MM.1S (cell line): ENCODE results near the gene LNX1.

ENCODE experiments used
- DNase-seq: peaks from one replicate; pipeline ENCODE4 v3.0.0-alpha.2; 2015
- H2AFZ ChIP-seq: fragments of 300-600 bp; sonication (generic); 2 replicates; pipeline ENCODE4 v1.6.0; 2016; ENCODE audit warnings: antibody characterized with exemption, low read length
- H3F3A ChIP-seq: fragments of 300-600 bp; sonication (generic); 2 replicates; pipeline ENCODE4 v1.6.1; 2016; ENCODE audit warnings: mild to moderate bottlenecking, antibody characterized with exemption, low read length, moderate library complexity, mixed read lengths; ENCODE audit not compliant: insufficient read depth
- H3K27ac ChIP-seq: fragments of 300-600 bp; sonication (generic); 2 replicates; pipeline ENCODE4 v1.5.1; 2016; ENCODE audit warnings: mild to moderate bottlenecking, low read length
- H3K27me3 ChIP-seq: fragments of 300-600 bp; sonication (generic); replicated peaks from 2 replicates; pipeline ENCODE4 v1.6.0; 2016; ENCODE audit warnings: low read length; ENCODE audit not compliant: insufficient read depth
- H3K36me3 ChIP-seq: fragments of 300-600 bp; sonication (generic); replicated peaks from 2 replicates; pipeline ENCODE4 v1.6.1; 2016; ENCODE audit warnings: mild to moderate bottlenecking, low read length, mixed read lengths; ENCODE audit not compliant: insufficient read depth
- H3K4me1 ChIP-seq: fragments of 300-600 bp; sonication (generic); 2 replicates; pipeline ENCODE4 v1.6.1; 2016; ENCODE audit warnings: low read length, mixed read lengths
- H3K4me2 ChIP-seq: fragments of 300-600 bp; sonication (generic); 2 replicates; pipeline ENCODE4 v1.6.0; 2016; ENCODE audit warnings: low read depth, low read length
- H3K4me3 ChIP-seq: fragments of 300-600 bp; sonication (generic); 2 replicates; pipeline ENCODE4 v1.5.1; 2016; ENCODE audit warnings: low read length, mixed read lengths
- H3K79me2 ChIP-seq: fragments of 300-600 bp; sonication (generic); 2 replicates; pipeline ENCODE4 v1.6.1; 2016; ENCODE audit warnings: mixed run types, low read length, mixed read lengths
- H3K9ac ChIP-seq: fragments of 300-600 bp; sonication (generic); 2 replicates; pipeline ENCODE4 v1.6.1; 2016; ENCODE audit warnings: low read length, mixed read lengths
- H3K9me2 ChIP-seq: fragments of 300-600 bp; sonication (generic); replicated peaks from 2 replicates; pipeline ENCODE4 v1.6.1; 2016; ENCODE audit warnings: mild to moderate bottlenecking, low read length, mixed read lengths; ENCODE audit not compliant: insufficient read depth
- H3K9me3 ChIP-seq: fragments of 300-600 bp; sonication (generic); replicated peaks from 2 replicates; pipeline ENCODE4 v1.6.1; 2016; ENCODE audit warnings: mild to moderate bottlenecking, low read length, mixed read lengths; ENCODE audit not compliant: insufficient read depth
- H4K20me1 ChIP-seq: fragments of 300-600 bp; sonication (generic); 2 replicates; pipeline ENCODE4 v1.6.1; 2016; ENCODE audit warnings: mild to moderate bottlenecking, low read length, moderate library complexity, mixed read lengths; ENCODE audit not compliant: insufficient read depth
- EZH2 ChIP-seq: fragments of 300-600 bp; sonication (generic); optimal IDR thresholded peaks from 2 replicates; pipeline ENCODE3; 2017; ENCODE audit warnings: low read depth, mild to moderate bottlenecking, antibody characterized with exemption, low read length, mixed read lengths
- EZH2phosphoT487 ChIP-seq: fragments of 300-600 bp; sonication (generic); IDR thresholded peaks from 2 replicates; pipeline ENCODE4 v1.6.1; 2018; ENCODE audit warnings: antibody characterized with exemption, low read length
- TF ChIP-seq, protein P1 (sequence below): fragments of 300-600 bp; sonication (generic); IDR thresholded peaks from 2 replicates; pipeline ENCODE4 v1.5.1; 2016; ENCODE audit warnings: antibody characterized with exemption, low read length, mixed read lengths

Gene LNX1

DNA sequence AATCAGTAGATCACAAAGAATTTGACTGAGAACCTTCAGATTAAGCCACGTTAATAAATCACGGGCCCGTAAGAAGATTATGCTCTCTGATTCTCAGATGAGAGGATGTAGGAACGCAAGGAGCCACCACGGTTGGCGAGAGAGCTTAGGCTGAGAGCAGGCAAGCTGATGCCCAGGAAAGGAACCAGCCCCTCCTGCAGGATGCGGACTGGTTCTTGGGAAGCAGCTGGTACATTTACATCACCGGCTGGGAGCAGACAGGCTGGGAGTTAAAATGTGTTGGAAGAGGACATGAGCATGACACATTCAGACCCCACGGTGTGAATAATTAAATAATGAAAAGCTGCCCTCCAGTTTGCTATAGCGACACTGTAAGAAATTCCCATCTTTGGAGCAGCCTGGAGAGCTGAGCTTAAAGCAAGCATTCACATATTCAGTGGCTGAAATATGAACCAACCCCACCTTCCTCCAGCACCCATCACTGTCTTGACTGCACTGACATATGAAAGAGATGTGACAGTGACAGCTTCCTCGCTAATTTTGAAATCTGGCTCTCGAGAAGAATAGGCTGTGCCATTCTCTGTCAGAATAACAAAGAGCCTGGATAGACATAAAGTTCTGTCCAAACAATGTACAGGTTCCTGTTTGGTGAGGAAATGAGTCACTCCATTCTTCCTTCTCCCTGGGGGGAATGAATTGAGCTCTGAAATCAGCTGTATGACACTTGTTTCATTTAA lies 33.1 kb downstream of the LNX1 start:
- Histone ChIP-seq H3K27ac (no peak overlapping the region), H3K79me2 (no peaks in the 10 kb centered on the region), H4K20me1 (no peaks in the 10 kb centered on the region), H3K4me2 (no peak overlapping the region), H3K36me3 (no peaks in the 10 kb centered on the region), H3K27me3 (no peaks in the 10 kb centered on the region), H3K4me3 (no peak overlapping the region), H3K9ac (no peak overlapping the region), H3F3A (no peaks in the 10 kb centered on the region), H3K9me3 (no peaks in the 10 kb centered on the region), H3K4me1 (no peaks in the 10 kb centered on the region), H3K9me2 (no peaks in the 10 kb centered on the region), H2AFZ (no peak overlapping the region)
- no peak for DNase-seq
- TF ChIP-seq EZH2 (no peak), EZH2phosphoT487 (no peak)
- TF ChIP-seq, protein P1, sequence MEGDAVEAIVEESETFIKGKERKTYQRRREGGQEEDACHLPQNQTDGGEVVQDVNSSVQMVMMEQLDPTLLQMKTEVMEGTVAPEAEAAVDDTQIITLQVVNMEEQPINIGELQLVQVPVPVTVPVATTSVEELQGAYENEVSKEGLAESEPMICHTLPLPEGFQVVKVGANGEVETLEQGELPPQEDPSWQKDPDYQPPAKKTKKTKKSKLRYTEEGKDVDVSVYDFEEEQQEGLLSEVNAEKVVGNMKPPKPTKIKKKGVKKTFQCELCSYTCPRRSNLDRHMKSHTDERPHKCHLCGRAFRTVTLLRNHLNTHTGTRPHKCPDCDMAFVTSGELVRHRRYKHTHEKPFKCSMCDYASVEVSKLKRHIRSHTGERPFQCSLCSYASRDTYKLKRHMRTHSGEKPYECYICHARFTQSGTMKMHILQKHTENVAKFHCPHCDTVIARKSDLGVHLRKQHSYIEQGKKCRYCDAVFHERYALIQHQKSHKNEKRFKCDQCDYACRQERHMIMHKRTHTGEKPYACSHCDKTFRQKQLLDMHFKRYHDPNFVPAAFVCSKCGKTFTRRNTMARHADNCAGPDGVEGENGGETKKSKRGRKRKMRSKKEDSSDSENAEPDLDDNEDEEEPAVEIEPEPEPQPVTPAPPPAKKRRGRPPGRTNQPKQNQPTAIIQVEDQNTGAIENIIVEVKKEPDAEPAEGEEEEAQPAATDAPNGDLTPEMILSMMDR = no peak

- H3K4me1 ChIP-seq = no peaks in the 10 kb centered on the region
- no peak for TF ChIP-seq EZH2
- TF ChIP-seq EZH2phosphoT487 = no peak
- H3K27me3 ChIP-seq = no peaks in the 10 kb centered on the region
- H4K20me1 ChIP-seq = no peaks in the 10 kb centered on the region
- DNase-seq = no peak
- no peak overlapping the region for H3K9ac ChIP-seq
- H3K9me3 ChIP-seq = no peaks in the 10 kb centered on the region
- no peak overlapping the region for H2AFZ ChIP-seq
- H3K36me3 ChIP-seq = no peaks in the 10 kb centered on the region
- no peaks in the 10 kb centered on the region for H3K9me2 ChIP-seq
- H3F3A ChIP-seq = no peaks in the 10 kb centered on the region
- no peak overlapping the region for H3K27ac ChIP-seq
- H3K4me2 ChIP-seq = no peak overlapping the region
- H3K79me2 ChIP-seq = no peaks in the 10 kb centered on the region
- no peak overlapping the region for H3K4me3 ChIP-seq
These were observed 33.6 kb downstream of the LNX1 start for GRCh38 chr4:53557669-53558064.

GRCh38 chr4:53556651-53557050 lies 34.6 kb downstream of the LNX1 start:
- no peak overlapping the region for H3K4me2 ChIP-seq
- no peak for TF ChIP-seq EZH2
- TF ChIP-seq, protein P1 = no peak
- no peak for TF ChIP-seq EZH2phosphoT487
- no peaks in the 10 kb centered on the region for H3F3A ChIP-seq
- H2AFZ ChIP-seq = no peak overlapping the region
- no peaks in the 10 kb centered on the region for H3K4me1 ChIP-seq
- H3K9me3 ChIP-seq = no peaks in the 10 kb centered on the region
- H3K36me3 ChIP-seq = no peaks in the 10 kb centered on the region
- no peak overlapping the region for H3K27ac ChIP-seq
- H3K79me2 ChIP-seq = no peaks in the 10 kb centered on the region
- no peaks in the 10 kb centered on the region for H4K20me1 ChIP-seq
- H3K27me3 ChIP-seq = no peaks in the 10 kb centered on the region
- no peak overlapping the region for H3K9ac ChIP-seq
- no peak for DNase-seq
- H3K4me3 ChIP-seq = no peak overlapping the region
- H3K9me2 ChIP-seq = no peaks in the 10 kb centered on the region
